GM12891 (cell line): Measurements from ENCODE around the gene ADCY1. TPM values are rescaled to one million over a fixed set of nuclear protein-coding genes. Genes with fewer than 3 reads are reported as not detected.
"Not testable (repeated sequence)": the region's sequence is repeated elsewhere in the genome, so short reads cannot be mapped to it uniquely, and the experiment has no call there.

Source experiments
- DNase-seq: peaks from one replicate; pipeline ENCODE4 v3.0.0; 2011; ENCODE audit warnings: low spot score; ENCODE audit not compliant: insufficient read length
- FAIRE-seq: peaks from 2 replicates; lab custom pipeline; 2011; peaks lifted over from hg19 to GRCh38; lab: Jason Lieb, UNC
- PAX5 ChIP-seq: IDR thresholded peaks from 2 replicates; pipeline ENCODE4 v1.6.1; 2011; ENCODE audit warnings: low read length, moderate library complexity, mild to moderate bottlenecking; ENCODE audit not compliant: insufficient read depth, severe bottlenecking
- POLR2A ChIP-seq: IDR thresholded peaks from 2 replicates; pipeline ENCODE4 v1.6.1; 2011; ENCODE audit warnings: low read depth, low read length, control low read depth
- POLR2AphosphoS5 ChIP-seq: IDR thresholded peaks from 2 replicates; pipeline ENCODE4 v1.6.1; 2011; ENCODE audit warnings: low read depth, low read length, control low read depth
- POU2F2 ChIP-seq: IDR thresholded peaks from 2 replicates; pipeline ENCODE4 v1.6.1; 2011; ENCODE audit warnings: low read depth, mild to moderate bottlenecking, control low read depth, low read length, moderate library complexity
- SPI1 ChIP-seq: IDR thresholded peaks from 2 replicates; pipeline ENCODE4 v1.6.1; 2011; ENCODE audit warnings: low read depth, low read length, control low read depth
- TAF1 ChIP-seq: IDR thresholded peaks from 2 replicates; pipeline ENCODE4 v1.6.1; 2011; ENCODE audit warnings: low read depth, low read length, control low read depth
- polyA plus RNA-seq: library from polyadenylated mRNA; unstranded; fragments of >200 nt; gene quantifications from one replicate; pipeline ENCODE4 v1.2.1, GENCODE V29; 2012; ENCODE audit warnings: low read depth, missing spikeins, inconsistent platforms; ENCODE audit not compliant: missing spikeins

The ADCY1 gene
- 4.3 TPM for polyA plus RNA-seq

DNA sequence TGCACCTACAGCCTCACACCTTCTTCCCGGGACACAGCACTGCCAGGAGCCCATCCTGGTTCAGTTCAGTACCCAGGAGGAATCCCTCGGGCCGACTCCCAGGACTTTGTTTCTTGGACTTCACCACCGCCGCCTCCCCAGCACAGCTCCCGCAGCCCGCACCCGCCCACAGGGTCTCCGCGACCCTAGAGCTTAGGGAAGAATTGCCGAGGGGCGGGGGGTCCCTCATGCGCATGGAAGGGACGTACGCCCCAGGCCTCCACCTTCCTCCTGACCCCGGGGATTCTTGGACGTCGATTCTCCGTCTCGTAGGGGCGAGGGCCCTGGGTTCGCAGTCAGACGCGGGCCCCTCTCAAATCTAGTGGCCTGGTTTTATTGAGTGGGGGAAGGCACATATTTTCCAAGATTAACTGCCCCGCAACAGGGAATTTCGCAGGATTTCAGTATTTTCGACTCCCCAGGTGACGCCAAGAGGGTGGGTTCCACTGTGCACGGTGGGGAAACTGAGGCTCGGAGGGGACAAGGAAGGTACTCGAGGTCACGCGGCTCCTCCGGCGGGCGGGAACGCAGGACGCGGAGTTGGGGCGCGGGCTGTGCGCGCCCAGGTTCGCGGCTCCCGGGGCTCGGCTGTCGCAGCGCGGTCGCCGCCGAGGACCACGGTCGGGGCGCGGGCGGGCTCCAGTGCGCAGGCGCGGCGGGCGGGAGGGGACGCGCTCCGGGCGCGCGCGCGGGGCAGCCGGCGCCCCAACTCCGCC is at the start of gene ADCY1:
Gene ADCY1, plus strand, starts transcription at position 708 of the 755 bp plus-strand sequence. CDS start 176 bp downstream, outside the sequence.
- peak; percentile 73 for DNase-seq
- TF ChIP-seq POLR2AphosphoS5 (no peak), POU2F2 (no peak), PAX5 (no peak), POLR2A (no peak), SPI1 (no peak), TAF1 (no peak)
- FAIRE-seq: no peak

DNA sequence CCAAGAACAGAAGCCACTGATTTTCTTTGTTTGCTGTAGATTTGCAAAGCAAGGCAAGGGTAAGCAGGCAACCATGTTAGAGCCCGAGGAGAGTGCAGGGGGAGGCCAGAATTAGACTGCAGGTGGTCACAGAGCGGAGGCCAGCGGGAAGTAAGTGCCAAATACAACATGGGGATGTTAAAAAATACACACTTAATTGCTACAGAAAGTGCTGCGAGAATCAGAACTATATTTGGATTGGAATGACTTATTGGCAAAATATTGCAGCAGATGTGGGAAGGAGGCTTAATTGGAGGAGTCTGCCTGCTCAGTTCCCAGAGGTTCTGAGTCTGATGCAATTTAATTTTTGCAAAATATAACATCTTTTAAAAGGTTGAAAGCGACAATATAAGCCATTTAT is 49.7 kb upstream of the ADCY1 start:
- FAIRE-seq: no peak
- TF ChIP-seq POU2F2 (no peak), SPI1 (no peak), TAF1 (no peak), POLR2AphosphoS5 (no peak), PAX5 (no peak), POLR2A (no peak)
- no peak for DNase-seq

DNA sequence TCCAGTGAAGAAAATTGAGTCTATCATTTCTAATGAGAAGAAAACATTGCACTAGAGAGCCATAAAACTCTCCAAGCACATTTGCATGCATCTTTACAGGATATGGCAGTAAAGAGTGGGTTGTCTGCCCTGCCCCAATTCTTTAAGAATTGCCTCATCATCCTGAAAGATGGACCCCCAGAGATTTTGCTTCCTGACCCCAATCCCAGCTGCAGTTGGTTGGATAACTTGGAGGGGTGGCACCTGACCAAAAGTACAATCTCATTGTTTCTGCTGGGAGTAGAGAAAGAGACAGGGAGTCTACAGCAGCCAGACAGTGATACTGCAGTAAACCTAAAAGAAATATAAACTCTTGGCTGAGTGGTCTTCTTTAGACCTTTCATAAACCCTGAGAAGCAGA is 49.1 kb upstream of the ADCY1 start:
- FAIRE-seq: no peak
- no peak for TF ChIP-seq TAF1
- no peak for TF ChIP-seq POLR2A
- no peak for TF ChIP-seq SPI1
- no peak for TF ChIP-seq PAX5
- TF ChIP-seq POLR2AphosphoS5: no peak
- TF ChIP-seq POU2F2: no peak
- DNase-seq: no peak

DNA sequence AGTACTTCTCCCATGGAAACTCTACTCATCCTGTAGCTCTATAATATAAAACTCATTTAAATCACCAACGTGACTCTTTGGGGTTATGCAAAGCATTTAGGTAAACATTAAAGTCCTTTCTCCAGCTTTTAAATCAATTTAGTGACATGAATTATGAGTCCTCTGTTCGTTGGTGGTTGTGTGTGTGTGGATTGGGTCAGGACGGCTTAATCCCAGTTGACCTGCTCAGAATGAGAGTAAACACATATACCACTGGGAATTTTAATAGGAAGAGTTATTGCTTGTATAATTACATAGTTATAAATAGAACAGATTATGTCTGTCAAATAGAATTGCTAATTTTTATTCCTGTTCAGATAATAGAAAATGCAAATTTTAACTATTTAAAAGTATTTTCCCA is 30.7 kb upstream of the ADCY1 start:
- no peak for FAIRE-seq
- no peak for DNase-seq
- TF ChIP-seq POU2F2 (no peak), SPI1 (no peak)

GRCh38 chr7:45545105-45545710 is 29.0 kb upstream of the ADCY1 start:
- DNase-seq, FAIRE-seq: not testable (repeated sequence)

DNA sequence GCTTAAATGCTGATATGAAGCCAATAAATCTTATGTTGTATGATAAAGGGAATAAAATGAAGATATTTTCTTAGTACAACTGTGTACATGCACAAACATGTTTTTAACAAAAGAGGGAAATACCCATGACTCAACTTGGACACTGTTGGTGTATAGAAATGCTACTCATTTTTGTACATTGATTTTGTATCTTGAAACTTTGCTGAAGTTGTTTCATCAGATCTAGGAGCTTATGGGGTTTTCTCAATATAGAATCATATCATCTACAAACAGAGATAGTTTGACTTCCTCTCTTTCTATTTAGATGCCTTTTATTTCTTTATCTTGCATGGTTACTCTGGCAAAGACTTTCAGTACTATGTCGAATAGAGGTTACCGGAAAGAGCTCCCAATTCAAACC is 25.3 kb upstream of the ADCY1 start:
- not testable (repeated sequence) for FAIRE-seq, DNase-seq

DNA sequence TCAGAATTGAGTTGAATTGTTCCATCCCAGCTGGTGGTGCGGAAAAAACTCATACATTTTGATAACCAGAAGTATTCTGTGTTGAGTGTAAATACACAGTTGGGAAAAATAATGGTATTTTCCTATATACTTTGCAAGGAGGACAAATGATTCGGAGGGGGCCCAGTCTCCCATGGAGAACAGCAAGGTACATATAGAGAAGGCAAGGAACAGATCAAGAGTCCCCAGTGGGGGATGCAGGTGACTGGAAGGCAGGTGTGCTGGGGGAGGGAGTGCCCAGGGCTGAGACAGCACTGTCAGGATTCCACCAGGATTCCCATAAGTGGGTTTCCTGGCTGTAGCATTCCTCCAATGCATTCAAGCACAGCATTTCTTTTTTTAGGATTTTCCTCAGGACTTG is 10.8 kb upstream of the ADCY1 start:
- FAIRE-seq (no peak), DNase-seq (no peak)
- TF ChIP-seq POU2F2 (no peak), PAX5 (no peak), TAF1 (no peak), SPI1 (no peak), POLR2A (no peak), POLR2AphosphoS5 (no peak)

DNA sequence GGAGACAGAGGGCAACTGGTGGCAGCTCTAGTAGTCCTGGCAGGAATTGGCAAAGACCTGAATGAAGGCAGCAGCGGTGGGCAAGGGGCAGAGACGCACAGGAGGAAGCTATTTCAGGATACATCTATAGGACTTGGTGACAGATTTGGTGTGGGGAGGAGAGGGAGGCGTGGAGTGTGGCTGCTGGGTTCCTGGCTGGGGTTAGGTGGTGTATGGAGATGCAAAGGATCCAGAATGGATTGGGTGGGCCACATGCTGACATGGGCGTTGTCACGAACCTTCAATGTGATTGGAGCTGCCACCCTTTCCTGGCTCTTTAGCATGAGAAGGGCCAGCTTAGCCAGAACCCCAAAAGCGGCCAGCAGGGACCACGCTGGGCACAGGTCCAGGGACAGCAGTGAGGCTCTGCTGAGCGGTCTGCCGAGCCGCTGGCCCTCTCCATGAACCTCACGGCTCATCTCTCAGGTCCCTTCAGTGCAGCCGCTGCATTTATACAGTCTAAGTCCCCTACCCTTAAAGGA is 10.2 kb upstream of the ADCY1 start:
- TF ChIP-seq POLR2AphosphoS5 (no peak), PAX5 (no peak), POU2F2 (no peak), POLR2A (no peak), SPI1 (no peak), TAF1 (no peak)
- FAIRE-seq (no peak), DNase-seq (no peak)

DNA sequence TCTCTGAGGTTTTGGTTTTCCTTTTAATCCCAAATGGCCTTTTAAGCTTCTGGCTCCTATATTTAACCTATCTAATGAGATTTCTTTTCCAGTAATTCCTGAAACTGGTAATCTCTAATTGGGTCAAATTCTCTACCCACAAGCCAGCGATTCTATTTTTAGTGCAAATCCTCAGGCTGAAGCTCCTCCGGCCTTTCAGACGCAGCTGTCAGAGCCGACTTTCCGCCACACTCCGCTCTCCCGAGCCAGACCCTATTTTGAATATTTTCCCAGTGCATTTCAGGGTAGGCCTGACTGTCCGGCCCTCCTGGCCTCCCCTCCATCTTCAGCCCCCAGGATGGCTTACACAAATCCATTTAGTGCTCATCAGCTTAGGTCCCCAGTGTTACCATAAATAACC is 9.7 kb upstream of the ADCY1 start:
- DNase-seq (no peak), FAIRE-seq (no peak)
- TF ChIP-seq POLR2A (no peak), POLR2AphosphoS5 (no peak), TAF1 (no peak), SPI1 (no peak), PAX5 (no peak), POU2F2 (no peak)

DNA sequence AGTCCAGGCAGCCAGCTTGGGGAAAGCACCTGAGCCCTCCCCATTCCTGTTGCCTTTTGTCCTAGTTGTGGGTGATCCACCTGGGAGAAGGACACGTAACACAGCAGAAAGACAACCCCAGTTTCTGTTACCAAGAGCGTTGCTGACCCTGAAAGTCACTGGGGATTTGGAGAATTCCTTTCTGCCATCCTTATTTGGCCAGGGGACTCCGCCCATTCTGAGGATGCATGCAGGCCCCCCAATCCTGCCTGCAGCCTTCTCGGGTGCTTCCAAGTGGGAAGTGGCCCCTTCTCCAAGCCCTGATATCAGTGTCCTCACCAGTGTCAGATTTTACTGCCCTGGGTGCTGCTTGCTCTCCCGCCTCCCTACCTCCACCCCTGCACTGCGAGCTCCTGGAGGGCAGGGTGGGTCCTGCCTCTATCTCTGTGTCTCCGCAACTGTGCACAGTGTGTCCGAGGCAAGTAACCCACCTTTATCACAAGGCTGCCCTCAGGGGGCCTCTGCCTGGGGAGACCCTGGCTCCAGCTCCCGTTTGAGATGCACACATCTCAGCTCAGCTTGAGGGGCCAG is 9.2 kb upstream of the ADCY1 start:
- DNase-seq (no peak), FAIRE-seq (no peak)
- TF ChIP-seq SPI1: no peak
